ENCODE data around the gene LY6G6D. TPM values are rescaled to one million over a fixed set of nuclear protein-coding genes. Genes with fewer than 3 reads are reported as not detected.

The LY6G6D gene
- total and polyA plus RNA-seq, 2 of the 13 experiments (the other 11 are each of a cell fraction or from before 2014, with no cell fraction given): not detected

- TF ChIP-seq HOMEZ (CRISPR knock-in tag; IDR thresholded peaks at IDR 0.05; ENCODE audit: low read depth): no peak
- TF ChIP-seq ZNF557 (CRISPR knock-in tag; IDR thresholded peaks at IDR 0.05): no peak
- TF ChIP-seq EED (CRISPR knock-in tag; IDR thresholded peaks at IDR 0.05): peak; percentile 91; the same call in 1 of the 2 replicates
- peak; percentile 88 for TF ChIP-seq ZNF772 (CRISPR knock-in tag; IDR thresholded peaks at IDR 0.05)
- TF ChIP-seq SETDB1 (CRISPR knock-in tag; IDR thresholded peaks at IDR 0.05; ENCODE audit: borderline replicate concordance): 0 out of 2 replicates have a peak, but pooled peaks have one; percentile 42
- no peak for TF ChIP-seq ZIK1 (CRISPR knock-in tag; IDR thresholded peaks at IDR 0.05; ENCODE audit: borderline replicate concordance, low read depth)
- TF ChIP-seq ZMAT5 (CRISPR knock-in tag; IDR thresholded peaks at IDR 0.05; ENCODE audit: borderline replicate concordance, low read depth): no peak
- no peak for TF ChIP-seq RFXANK (CRISPR knock-in tag; IDR thresholded peaks at IDR 0.05)
- 0 out of 2 replicates have a peak, but pooled peaks have one; percentile 74 for TF ChIP-seq LBX2 (CRISPR knock-in tag; IDR thresholded peaks at IDR 0.05; ENCODE audit: borderline replicate concordance)
- no peak for TF ChIP-seq ZBED4 (CRISPR knock-in tag; IDR thresholded peaks at IDR 0.05; ENCODE audit: borderline replicate concordance)
- TF ChIP-seq UBTF (CRISPR knock-in tag; IDR thresholded peaks at IDR 0.05): no peak; the same call in 1 of the 2 replicates
- TF ChIP-seq IRX3 (CRISPR knock-in tag; IDR thresholded peaks at IDR 0.05; ENCODE audit: borderline replicate concordance, low read depth): peak; percentile 54; the same call in 1 of the 2 replicates
- TF ChIP-seq ZNF282 (IDR thresholded peaks at IDR 0.05; ENCODE audit: partially characterized antibody): no peak
- TF ChIP-seq NR1H2 (CRISPR knock-in tag; IDR thresholded peaks at IDR 0.05; ENCODE audit: borderline replicate concordance, low read depth): no peak
- no peak for TF ChIP-seq NFE2 (CRISPR knock-in tag; IDR thresholded peaks at IDR 0.05)
- peak; percentile 68; the same call in 1 of the 2 replicates for TF ChIP-seq PATZ1 (CRISPR knock-in tag; IDR thresholded peaks at IDR 0.05)
- TF ChIP-seq NFATC3 (CRISPR knock-in tag; IDR thresholded peaks at IDR 0.05): 0 out of 2 replicates have a peak, but pooled peaks have one; percentile 4
- TF ChIP-seq ZNF737 (CRISPR knock-in tag; IDR thresholded peaks at IDR 0.05; ENCODE audit: borderline replicate concordance): no peak
Observed at GRCh38 chr6:31729979-31730630, 15.0 kb downstream of the LY6G6D start (continued).

All from HepG2 (cell line).